ENCODE results near the gene PTDSS2.

The PTDSS2 gene

DNA sequence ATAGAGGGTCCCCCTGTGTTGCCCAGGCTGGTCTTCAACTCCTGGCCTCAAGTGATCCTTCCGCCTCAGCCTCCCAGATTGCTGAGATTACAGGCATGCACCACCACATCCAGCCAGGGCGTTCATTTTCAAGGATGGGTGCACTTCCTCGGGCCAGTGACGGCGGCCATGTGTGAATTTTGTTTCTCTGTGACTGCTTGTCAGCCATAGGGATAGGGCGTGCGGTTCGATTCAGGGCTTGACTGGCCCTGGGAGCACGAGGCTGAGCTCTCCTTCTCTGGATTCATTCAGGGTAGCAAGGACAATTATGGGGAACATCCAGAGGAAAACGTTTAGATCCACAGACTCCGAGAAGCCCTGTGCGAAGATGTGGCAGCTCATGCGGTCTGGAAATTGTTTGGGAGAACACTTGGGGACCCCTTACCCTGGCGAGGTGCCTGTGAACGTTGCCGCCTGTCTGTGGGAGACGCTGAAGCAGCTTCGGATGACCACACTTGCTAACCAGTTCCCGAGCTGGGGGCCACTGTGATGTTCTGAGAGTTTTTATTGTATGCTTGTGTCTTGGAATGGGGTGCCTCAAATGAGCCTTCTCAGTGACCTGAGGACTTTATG, 2.9 kb downstream of the PTDSS2 start:
- no peak overlapping the region for H2AFZ ChIP-seq (ENCODE audit: low read length)
- H3K9me3 ChIP-seq (ENCODE audit: low read length): no peaks in the 10 kb centered on the region
- H4K20me1 ChIP-seq (ENCODE audit: insufficient read depth, low read length): no peaks in the 10 kb centered on the region
- H3K4me2 ChIP-seq (ENCODE audit: low read length): no peak overlapping the region
- H3K9ac ChIP-seq (ENCODE audit: low read length): no peak overlapping the region
- TF ChIP-seq CTCF (IDR thresholded peaks at IDR 0.05; ENCODE audit: low read length) (no peak), EZH2 (IDR thresholded peaks at IDR 0.05; ENCODE audit: borderline replicate concordance, low read length) (no peak)
- no peaks in the 10 kb centered on the region for H3K9me2 ChIP-seq (ENCODE audit: low read depth, low read length)
- H3K4me3 ChIP-seq (ENCODE audit: low read depth, low read length, poor library complexity, severe bottlenecking): no peak overlapping the region
- no peaks in the 10 kb centered on the region for H3F3A ChIP-seq (ENCODE audit: insufficient read depth, low read length)
- H3K27me3 ChIP-seq (ENCODE audit: insufficient read depth, low read length): no peaks in the 10 kb centered on the region
- no peaks in the 10 kb centered on the region for H3K79me2 ChIP-seq (ENCODE audit: insufficient read depth, low read length)
- H3K36me3 ChIP-seq (ENCODE audit: insufficient read depth, low read length): peaks cover 8% of the 10 kb centered on the region
- H3K4me1 ChIP-seq (ENCODE audit: insufficient read depth, low read length, severe bottlenecking): peaks cover 36% of the 10 kb centered on the region
- no peak overlapping the region for H3K27ac ChIP-seq (ENCODE audit: low read depth, low read length, poor library complexity, severe bottlenecking)

DNA sequence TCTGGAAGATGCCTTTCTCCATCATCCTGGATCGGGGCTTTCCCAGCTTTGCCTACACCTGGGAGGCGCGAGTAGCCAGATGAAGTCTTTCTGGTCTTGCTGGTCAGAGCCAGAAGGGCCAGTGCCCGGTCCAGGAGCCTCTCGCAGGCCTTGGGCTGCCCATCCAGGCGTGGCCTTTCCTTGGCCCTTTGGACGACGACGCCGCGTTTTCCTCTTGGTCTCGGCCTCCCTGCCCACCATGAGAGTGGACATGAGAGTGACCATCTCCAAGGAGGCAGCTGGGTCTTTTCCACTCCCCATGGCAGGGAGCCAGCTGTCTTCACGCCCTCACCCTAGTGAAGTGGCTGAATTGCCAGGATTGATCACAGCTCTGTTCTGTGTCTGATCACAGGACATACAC, 3.5 kb downstream of the PTDSS2 start:
- Histone ChIP-seq H3F3A (ENCODE audit: insufficient read depth, low read length) (no peaks in the 10 kb centered on the region), H3K27ac (ENCODE audit: low read depth, low read length, poor library complexity, severe bottlenecking) (no peak overlapping the region), H3K4me3 (ENCODE audit: low read depth, low read length, poor library complexity, severe bottlenecking) (no peak overlapping the region), H3K27me3 (ENCODE audit: insufficient read depth, low read length) (no peaks in the 10 kb centered on the region), H3K4me2 (ENCODE audit: low read length) (no peak overlapping the region), H3K9me2 (ENCODE audit: low read depth, low read length) (no peaks in the 10 kb centered on the region), H3K79me2 (ENCODE audit: insufficient read depth, low read length) (no peaks in the 10 kb centered on the region), H3K9ac (ENCODE audit: low read length) (no peak overlapping the region), H3K4me1 (ENCODE audit: insufficient read depth, low read length, severe bottlenecking) (peaks cover 33% of the 10 kb centered on the region), H3K9me3 (ENCODE audit: low read length) (no peaks in the 10 kb centered on the region), H4K20me1 (ENCODE audit: insufficient read depth, low read length) (no peaks in the 10 kb centered on the region), H3K36me3 (ENCODE audit: insufficient read depth, low read length) (peaks cover 8% of the 10 kb centered on the region), H2AFZ (ENCODE audit: low read length) (no peak overlapping the region)
- no peak for TF ChIP-seq CTCF (IDR thresholded peaks at IDR 0.05; ENCODE audit: low read length)
- TF ChIP-seq EZH2 (IDR thresholded peaks at IDR 0.05; ENCODE audit: borderline replicate concordance, low read length): no peak

DNA sequence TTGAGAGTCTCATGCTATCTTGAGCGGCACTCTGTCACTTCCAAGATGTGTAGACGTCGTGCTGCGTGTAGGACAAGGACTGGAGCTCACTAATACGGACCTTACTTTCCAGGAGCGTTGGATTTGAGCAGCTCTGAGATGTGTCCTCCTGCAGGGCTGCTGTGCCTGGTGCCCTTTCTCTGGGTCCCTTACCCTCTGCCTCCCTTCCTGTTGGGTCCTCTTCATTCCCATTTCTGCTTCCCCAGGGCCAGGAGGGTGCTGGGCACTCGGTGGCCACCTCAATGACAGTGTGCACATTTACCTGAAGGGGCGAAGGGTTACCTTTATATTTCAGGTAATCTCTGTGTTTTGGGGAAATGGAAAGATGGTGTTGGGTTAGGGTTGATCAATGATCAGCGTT, 4.0 kb downstream of the PTDSS2 start:
- Histone ChIP-seq H3K9me2 (ENCODE audit: low read depth, low read length) (no peaks in the 10 kb centered on the region), H3K27ac (ENCODE audit: low read depth, low read length, poor library complexity, severe bottlenecking) (no peak overlapping the region), H4K20me1 (ENCODE audit: insufficient read depth, low read length) (no peaks in the 10 kb centered on the region), H2AFZ (ENCODE audit: low read length) (no peak overlapping the region), H3K27me3 (ENCODE audit: insufficient read depth, low read length) (no peaks in the 10 kb centered on the region), H3K4me3 (ENCODE audit: low read depth, low read length, poor library complexity, severe bottlenecking) (no peak overlapping the region), H3K36me3 (ENCODE audit: insufficient read depth, low read length) (peaks cover 8% of the 10 kb centered on the region), H3K4me2 (ENCODE audit: low read length) (no peak overlapping the region), H3K9ac (ENCODE audit: low read length) (no peak overlapping the region), H3K4me1 (ENCODE audit: insufficient read depth, low read length, severe bottlenecking) (peaks cover 28% of the 10 kb centered on the region), H3K79me2 (ENCODE audit: insufficient read depth, low read length) (no peaks in the 10 kb centered on the region), H3K9me3 (ENCODE audit: low read length) (no peaks in the 10 kb centered on the region), H3F3A (ENCODE audit: insufficient read depth, low read length) (no peaks in the 10 kb centered on the region)
- no peak for TF ChIP-seq CTCF (IDR thresholded peaks at IDR 0.05; ENCODE audit: low read length)
- no peak for TF ChIP-seq EZH2 (IDR thresholded peaks at IDR 0.05; ENCODE audit: borderline replicate concordance, low read length)
